ENCODE data around the gene HPN. TPM values are rescaled to one million over a fixed set of nuclear protein-coding genes. Genes with fewer than 3 reads are reported as not detected.
A peak's percentile ranks its signal among the peaks of the same experiment; 100 is the strongest.
"Not testable (repeated sequence)": the region's sequence is repeated elsewhere in the genome, so short reads cannot be mapped to it uniquely, and the experiment has no call there.

Gene HPN
- total RNA-seq, 1 donor from 2014 or later: not detected

- DNase-seq (ENCODE audit: low read depth): no peak
Measured at GRCh38 chr19:35008891-35009341, 32.6 kb upstream of the HPN start.

DNA sequence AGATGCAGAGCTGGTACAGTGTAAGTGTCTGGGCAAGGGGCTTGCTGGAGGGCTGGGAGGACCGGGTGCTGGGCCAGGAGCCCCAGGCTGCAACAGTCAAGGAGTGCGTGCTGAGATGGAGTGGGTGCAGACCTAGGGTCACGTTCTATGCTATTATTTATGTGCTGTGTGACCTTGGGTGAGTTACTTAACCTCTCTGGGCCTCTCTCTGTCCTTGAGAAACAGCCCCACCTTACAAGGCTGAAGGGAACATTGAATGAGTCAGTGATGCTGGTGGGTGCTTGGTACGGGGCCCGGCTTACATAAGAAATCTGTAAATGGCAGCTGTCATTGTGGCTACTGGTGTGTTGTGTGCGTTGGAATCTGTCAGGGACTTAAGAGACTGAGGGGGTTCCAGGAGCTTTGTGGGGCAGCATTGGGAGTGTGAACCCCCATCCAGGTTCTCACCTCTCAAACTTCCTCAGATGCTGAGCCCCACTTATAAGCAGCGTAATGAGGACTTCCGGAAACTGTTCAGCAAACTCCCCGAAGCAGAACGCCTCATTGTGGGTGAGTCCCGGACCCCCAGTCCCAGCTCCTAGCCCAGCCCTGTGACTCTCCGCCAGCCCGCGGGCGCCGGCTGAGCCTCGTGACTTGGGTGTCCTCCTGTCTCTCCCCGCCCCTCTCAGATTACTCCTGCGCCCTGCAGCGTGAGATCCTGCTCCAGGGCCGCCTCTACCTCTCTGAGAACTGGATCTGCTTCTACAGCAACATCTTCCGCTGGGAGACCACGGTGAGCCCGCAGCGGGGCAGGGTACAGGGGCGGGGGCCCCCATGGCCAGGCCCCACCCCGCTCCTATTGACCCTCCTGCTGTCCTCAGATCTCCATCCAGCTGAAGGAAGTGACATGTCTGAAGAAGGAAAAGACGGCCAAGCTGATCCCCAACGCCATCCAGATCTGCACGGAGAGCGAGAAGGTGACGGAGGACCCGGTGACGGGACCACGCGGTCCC, 31.8 kb upstream of the HPN start:
- no peak for DNase-seq (ENCODE audit: low read depth)

GRCh38 chr19:35011091-35011689, 30.3 kb upstream of the HPN start:
- no peak for DNase-seq (ENCODE audit: low read depth)

GRCh38 chr19:35011737-35012682, 29.5 kb upstream of the HPN start:
- no peak for DNase-seq (ENCODE audit: low read depth)

DNA sequence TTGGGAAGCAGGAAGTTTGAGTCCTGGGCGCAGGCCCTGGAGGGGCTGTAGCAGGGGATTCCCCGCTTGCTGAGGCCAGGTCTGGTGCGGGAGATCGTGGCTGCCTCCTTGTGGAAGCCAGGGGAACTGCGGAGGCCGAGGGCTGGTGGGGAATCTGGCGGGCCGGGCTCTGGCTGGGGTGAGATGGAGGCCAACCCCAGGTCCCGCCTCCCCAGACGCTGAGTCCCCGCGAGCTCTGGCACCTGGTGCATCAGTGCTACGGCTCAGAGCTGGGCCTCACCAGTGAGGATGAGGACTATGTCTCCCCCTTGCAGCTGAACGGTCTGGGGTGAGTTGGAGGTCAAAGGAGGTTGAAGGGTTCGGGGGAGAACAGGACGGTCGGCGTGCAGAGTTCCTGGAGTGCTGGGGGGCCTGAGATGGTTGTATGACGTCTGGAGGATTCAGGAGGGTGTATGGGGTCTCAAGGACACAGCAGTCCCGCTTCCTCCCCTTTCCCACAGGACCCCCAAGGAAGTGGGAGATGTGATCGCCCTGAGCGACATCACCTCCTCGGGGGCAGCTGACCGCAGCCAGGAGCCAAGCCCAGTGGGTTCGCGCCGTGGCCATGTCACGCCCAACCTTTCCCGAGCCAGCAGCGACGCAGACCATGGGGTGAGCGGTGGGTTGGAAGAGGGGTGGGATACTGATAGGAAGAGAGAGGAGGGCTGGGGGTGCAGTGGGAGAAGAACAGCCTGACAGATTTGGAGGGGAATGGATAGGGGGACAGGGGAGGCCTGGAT, 28.3 kb upstream of the HPN start:
- DNase-seq (ENCODE audit: low read depth): no peak

DNA sequence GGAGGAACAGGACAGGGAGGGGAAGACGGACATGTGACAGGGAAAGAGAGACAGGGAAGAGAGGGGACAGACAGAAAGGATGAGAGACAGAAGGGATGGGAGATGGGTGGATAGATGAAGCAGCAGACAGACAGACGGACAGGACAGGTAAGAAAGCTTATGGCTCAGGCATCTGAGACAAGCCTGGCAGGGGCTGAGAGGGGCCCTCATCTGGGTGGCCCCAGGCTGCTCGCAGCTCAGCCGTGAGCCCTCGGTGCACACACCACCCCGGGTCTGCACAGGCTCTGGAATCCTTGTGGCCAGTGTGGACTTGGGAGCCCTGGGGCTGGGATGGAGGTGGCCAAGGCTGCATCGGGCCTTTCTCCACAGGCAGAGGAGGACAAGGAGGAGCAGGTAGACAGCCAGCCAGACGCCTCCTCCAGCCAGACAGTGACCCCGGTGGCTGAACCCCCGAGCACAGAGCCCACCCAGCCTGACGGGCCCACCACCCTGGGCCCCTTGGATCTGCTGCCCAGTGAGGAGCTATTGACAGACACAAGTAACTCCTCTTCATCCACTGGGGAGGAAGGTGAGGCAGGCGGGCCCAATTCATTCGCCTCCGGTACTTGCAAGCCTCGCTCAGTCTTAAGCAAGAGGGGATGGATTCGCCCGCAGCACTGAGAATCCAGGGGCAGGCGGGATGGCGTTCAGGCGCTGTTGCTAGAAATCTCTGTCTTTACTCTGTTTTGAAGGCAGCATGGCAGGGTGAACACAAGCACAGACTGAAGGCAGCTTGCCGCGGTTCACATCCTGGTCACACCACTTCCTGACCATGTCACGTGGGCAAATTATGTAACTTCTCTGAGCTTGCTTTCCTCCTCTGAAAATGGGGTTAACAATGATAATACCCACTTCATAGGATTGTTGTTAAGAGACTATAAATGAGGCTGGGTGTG, 27.4 kb upstream of the HPN start:
- DNase-seq (ENCODE audit: low read depth): no peak

DNA sequence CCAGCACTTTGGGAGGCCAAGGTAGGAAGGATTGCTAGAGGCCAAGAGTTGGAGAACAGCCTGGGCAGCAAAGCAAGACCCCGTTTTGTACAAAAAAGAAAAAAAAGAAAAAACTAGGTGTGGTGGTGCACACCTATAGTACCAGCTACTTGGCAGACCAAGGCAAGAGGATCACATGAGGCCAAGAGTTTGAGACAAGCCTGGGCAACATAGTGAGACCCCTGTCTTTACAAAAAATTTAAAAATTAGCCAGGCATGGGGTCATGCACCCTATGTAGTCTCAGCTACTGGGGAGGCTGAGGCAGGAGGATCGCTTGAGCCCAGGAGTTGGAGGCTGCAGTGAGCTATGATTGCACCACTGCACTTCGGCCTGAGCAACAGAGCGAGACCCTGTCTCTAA, 26.7 kb upstream of the HPN start:
- not testable (repeated sequence) for DNase-seq (ENCODE audit: low read depth)

GRCh38 chr19:35015270-35015953, 26.1 kb upstream of the HPN start:
- no peak for DNase-seq (ENCODE audit: low read depth)

GRCh38 chr19:35015954-35016351, 25.6 kb upstream of the HPN start:
- no peak for DNase-seq (ENCODE audit: low read depth)

DNA sequence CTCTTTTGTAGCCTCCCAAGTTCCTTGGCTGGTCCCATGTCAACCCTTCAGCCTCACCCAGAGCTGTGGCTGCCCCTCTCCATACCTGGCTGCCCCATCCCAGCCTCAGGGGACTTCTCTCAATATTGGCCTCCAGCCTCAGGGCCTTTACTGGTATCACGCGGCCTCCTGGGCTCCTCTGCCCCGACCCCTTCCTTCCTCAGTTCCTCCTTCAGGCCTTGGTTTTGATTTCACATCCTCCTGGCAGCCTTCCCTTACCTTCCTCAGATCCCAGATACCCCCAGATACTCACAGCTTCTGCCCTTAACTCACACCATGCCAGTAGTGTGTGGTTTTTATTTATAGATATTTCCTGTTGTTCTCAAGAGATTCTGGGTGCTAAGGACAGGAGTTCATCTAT, 24.0 kb upstream of the HPN start:
- DNase-seq (ENCODE audit: low read depth): no peak

- no peak for DNase-seq (ENCODE audit: low read depth)
Measured at GRCh38 chr19:35018379-35018778, 23.1 kb upstream of the HPN start.

- DNase-seq (ENCODE audit: low read depth): no peak
Measured at GRCh38 chr19:35019144-35019543, 22.4 kb upstream of the HPN start.

GRCh38 chr19:35021016-35021415, 20.5 kb upstream of the HPN start:
- no peak for DNase-seq (ENCODE audit: low read depth)

- DNase-seq (ENCODE audit: low read depth): no peak
Measured at GRCh38 chr19:35021596-35021995, 19.9 kb upstream of the HPN start.

GRCh38 chr19:35022460-35022859, 19.1 kb upstream of the HPN start:
- no peak for DNase-seq (ENCODE audit: low read depth)

GRCh38 chr19:35023428-35023827, 18.1 kb upstream of the HPN start:
- DNase-seq (ENCODE audit: low read depth): no peak

DNA sequence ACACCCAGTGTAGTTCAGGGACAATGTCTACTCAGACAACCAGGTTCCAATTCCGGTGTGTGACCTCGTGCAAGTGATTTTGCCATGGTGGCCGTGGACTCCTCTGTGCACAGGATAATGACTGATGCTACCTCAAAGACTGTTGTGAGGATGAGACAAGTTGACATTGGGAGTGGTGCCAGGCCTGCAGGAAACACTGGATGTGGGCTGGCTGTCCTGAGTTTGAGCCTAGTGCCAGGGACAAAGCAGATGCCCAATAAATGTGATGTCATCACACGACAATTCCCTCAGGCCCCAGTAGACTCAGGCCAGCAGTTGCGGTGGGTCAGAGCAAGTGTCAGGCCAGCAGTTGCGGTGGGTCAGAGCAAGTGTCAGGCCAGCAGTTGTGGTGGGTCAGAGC, 17.4 kb upstream of the HPN start:
- peak; percentile 94 for DNase-seq (ENCODE audit: low read depth)

GRCh38 chr19:35025969-35026368, 15.6 kb upstream of the HPN start:
- DNase-seq (ENCODE audit: low read depth): no peak

GRCh38 chr19:35026418-35026817, 15.1 kb upstream of the HPN start:
- DNase-seq (ENCODE audit: low read depth): no peak

Data from myocyte (in vitro differentiated cells).